SIG-M5 treated with dmso at 0.1 percent for 504 hours (cell line): ENCODE results near the gene MGAT2.
"Not testable (repeated sequence)": the region's sequence is repeated elsewhere in the genome, so short reads cannot be mapped to it uniquely, and the experiment has no call there.

ENCODE experiments used
- DNase-seq: peaks from one replicate; lab custom pipeline; 2025; ENCODE audit not compliant: unreplicated experiment; lab: John Stamatoyannopoulos, UW

Gene MGAT2

DNA sequence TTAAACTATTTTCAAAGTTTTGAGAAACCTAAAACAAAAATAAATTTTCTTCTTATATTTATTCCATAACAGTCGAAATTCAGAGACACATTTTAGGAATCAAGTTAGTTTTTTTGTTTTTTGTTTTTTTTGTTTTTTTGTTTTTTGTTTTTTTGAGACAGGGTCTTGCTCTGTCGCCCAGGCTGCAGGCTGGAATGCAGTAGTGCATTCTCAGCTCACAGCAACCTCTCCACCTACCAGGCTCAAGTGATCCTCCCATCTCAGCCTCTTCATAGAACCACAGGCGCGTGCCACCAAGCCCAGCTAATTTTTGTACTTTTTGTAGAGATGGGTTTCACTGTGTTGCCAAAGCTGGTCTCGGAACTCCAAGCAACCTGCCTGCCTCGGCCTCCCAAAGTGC, 32.9 kb downstream of the MGAT2 start:
- DNase-seq, result no peak

DNA sequence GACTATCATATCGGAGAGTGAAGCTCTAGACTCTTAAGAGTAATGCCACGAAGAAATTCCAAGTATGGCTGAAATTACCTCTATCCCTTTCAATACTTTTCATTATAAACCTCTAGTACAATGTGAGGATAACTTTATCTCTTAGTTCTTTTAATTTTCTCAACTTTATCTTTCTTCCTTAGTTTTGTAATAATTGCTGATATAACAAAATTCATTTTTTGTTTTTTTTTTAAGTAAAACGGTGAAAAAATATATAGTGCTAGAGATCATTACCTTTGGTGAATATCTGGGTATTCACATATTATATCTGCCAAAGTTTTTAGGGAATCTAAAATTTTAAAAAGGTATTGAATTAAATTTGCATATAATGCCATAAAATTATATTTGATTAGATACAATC, 33.9 kb downstream of the MGAT2 start:
- DNase-seq, result no peak

DNA sequence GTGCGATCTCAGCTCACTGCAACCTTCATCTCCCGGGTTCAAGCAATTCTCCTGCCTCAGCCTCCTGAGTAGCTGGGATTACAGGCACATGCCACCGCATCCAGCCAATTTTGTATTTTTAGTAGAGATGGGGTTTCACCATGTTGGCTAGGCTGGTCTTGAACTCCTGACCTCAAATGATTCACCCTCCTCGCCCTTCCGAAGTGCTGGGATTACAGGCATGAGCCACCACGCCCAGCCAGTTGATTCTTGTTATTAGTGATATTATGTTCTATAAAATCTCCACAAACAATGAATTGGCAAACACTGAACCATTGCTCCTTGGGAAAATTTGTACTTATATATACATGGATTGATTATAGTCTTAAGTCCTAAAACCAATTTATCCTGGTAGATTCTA, 36.9 kb downstream of the MGAT2 start:
- DNase-seq, result not testable (repeated sequence)

DNA sequence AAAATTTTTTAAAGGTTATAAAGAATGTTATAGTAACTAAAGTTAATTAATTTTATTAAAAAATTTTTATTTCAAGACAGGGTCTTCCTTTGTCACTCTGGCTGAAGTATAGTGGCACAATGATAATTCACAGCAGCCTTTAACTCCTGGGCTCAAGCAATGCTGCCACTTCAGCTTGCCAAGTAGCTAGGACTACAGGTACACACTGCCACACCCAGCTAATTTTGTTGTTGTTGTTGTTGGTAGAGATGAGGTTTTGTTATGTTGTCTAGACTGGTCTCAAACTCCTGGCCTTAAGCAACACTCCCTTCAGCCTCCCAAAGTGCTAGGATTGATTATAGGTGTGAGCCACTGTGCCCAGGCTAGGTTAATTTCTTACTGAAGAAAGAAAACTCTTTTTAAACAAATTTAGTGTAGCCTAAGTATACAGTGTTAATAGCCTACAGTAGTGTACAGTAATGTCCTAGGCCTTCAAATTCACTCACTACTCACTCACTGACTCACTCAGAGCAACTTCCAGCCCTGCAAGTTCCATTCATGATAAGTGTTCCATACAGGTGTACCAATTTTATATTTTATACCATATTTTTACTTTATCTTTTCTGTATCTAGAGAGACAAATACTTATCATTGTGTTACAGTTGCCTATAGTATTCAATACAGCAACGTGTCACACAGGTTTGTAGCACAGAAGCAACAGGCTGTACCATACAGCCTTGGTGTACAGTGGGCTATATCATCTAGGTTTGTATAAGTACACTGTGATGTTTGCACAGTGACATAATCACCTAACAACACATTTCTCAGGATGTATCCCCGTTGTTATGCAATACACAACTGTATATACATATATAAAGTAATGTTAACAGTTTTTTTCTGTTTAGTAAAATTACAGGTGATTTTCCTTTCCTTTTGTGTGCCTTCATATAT, 39.2 kb downstream of the MGAT2 start:
- no peak for DNase-seq

DNA sequence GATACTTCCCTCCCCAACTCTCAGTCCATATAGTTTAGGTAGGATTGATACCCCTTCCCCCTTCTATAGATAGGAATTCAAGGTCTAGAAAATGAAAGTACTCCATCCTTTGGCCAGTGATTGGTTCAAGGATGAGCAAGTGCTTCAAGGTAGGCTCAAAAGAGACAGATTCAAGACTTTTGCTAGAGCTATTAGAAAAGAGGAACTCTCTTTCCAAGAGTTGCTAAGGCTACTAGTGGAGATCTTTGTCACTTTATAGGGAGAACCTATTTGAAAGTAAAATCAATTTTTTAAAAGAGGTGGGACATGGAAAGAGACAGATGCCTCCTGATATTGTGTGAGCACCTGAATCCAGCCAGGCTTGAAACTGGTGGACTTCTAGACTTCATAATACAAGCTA, 49.9 kb downstream of the MGAT2 start:
- no peak for DNase-seq
